Measurements from ENCODE around the gene SMU1. TPM values are rescaled to one million over a fixed set of nuclear protein-coding genes. Genes with fewer than 3 reads are reported as not detected.

Gene SMU1
- polyA plus RNA-seq, 3 donors = 4.7 to 13.9 (median 10.5) TPM

Other genes starting within 250 kb of the SMU1 start
- gene APTX, start 75.0 kb downstream of the SMU1 start, polyA plus RNA-seq = 10 to 100 TPM; 12.9 to 26.3 (median 19.0) TPM
- gene DNAJA1, start 51.4 kb downstream of the SMU1 start, polyA plus RNA-seq = 100 to 1,000 TPM in 2 of 3 donors, 10 to 100 TPM in 1; 35.6 to 127 (median 115) TPM
- gene B4GALT1, start 90.7 kb upstream of the SMU1 start, polyA plus RNA-seq = 10 to 100 TPM; 30.8 to 61.2 (median 40.8) TPM
- under 1 TPM in 2 of 3 donors, not detected in 1; 0.40 to 0.94 TPM for gene SPINK4, start 163.5 kb upstream of the SMU1 start, polyA plus RNA-seq
- gene BAG1, start 188.0 kb upstream of the SMU1 start, polyA plus RNA-seq = 100 to 1,000 TPM in 1 of 3 donors, 10 to 100 TPM in 2; 88.3 to 121 (median 99.5) TPM
- gene CHMP5, start 188.4 kb upstream of the SMU1 start, polyA plus RNA-seq = 100 to 1,000 TPM in 1 of 3 donors, 10 to 100 TPM in 2; 27.3 to 104 (median 51.4) TPM
- 10 to 100 TPM; 10.2 to 16.7 (median 14.8) TPM for gene NFX1, start 213.8 kb upstream of the SMU1 start, polyA plus RNA-seq

Data from adipose tissue (tissue), 3 donors.